HG02970 (cell line): Measurements from ENCODE around the gene MRPS17.
A peak's percentile ranks its signal among the peaks of the same experiment; 100 is the strongest.
"Not testable (repeated sequence)": the region's sequence is repeated elsewhere in the genome, so short reads cannot be mapped to it uniquely, and the experiment has no call there.

Experiments
- ATAC-seq: cut with Tn5 transposase; IDR thresholded peaks from one replicate; pipeline ENCODE4 v1.9.1; 2021; ENCODE audit warnings: mild to moderate bottlenecking, moderate library complexity, moderate number of reproducible peaks; ENCODE audit not compliant: unreplicated experiment, low FRiP score

MRPS17 gene

GRCh38 chr7:55951637-55952351, at the start of gene MRPS17:
TSS of gene MRPS17 (plus strand) at chr7:55951877. CDS start at chr7:55953196, 1,319 bp downstream.
- ATAC-seq: peak; percentile 99

DNA sequence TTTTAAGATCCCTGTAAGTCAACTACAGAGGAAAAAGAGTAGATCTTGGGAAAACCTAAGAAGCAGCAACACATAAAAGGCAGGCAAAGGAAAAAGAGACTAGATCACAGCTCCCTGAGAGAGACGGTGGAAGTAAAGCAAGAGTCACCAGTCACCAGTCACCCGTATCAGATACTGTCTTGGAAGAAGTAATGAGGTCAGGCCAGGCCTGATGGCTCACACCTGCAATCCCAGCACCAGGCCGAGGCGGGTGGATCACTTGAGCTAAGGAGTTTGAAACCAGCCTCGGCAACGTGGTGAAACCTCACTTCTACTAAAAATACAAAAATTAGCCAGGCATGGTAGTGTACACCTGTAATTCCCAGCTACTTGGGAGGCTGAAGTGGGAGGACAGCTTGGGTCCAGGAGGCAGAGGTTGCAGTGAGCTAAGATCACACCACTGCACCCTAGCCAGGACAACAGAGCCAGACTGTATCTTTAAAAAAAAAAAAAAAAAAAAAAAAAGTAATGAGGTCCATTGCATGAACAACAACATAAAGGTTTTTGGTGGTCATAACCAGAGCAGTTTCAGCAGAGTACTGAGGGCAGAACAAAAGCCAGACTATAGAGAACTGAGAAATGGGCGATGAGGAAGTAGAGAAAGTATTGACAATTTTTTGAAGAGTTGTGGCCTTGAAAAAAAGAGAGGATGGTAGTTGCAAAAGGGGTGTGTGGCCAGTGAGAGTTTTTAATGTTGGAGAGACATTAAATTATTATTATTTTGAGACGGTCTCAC, 47.5 kb upstream of the MRPS17 start:
- no peak for ATAC-seq

DNA sequence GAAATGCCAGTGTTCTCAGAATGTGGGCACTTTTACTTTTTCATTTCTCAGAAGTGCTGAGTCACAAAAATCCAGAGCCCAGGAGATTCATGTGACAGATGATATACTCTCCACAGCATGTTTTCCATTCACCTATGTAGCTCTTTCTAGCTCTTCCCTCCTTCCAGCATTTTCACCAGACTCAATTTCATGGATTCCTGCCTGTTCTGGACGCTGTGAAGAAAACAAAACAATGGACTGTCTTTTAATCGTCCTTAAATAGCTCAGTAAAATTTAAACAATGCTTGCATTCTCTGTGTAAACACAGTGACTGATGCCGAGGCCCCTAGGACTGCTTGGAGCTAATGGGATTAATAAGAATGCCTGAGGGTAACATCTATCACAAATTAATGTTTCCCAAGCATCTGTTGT, 38.9 kb upstream of the MRPS17 start:
- ATAC-seq: no peak

GRCh38 chr7:55917771-55918170, 33.9 kb upstream of the MRPS17 start:
- no peak for ATAC-seq

DNA sequence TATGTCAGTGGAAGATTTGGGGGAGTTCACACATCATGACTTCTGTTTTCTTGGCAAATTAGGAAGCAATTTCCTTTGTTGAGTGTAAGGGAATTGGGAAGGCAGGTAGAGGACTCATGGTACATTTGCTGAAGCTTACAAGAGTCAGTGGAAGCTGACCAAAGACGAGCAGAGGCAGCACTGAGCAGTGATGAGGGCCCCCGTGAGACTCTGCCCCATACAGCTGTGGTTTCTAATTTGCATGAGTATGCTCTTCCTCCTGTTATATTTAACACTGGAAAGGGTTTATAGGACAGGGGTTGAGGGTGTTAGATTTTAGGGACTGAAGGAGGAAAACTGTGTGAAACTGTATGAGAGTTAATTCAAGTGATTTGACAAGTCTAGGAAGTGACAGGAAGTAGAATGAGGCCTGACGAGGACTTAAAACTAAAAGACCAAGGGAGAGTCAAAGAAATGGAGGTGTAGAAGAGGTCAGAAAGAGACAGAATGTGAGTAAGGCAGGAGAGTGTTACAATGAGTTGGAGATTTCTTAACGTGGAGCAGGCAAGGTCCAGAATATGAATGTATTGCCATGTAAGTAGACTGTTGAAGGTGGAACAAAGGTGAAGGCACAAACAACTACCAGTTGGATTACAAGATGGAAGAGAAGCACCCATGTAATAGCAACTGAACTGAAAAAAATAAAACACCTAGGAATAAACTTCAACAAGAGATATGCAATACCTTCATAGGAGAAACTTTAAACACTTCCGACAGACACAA, 23.5 kb upstream of the MRPS17 start:
- no peak for ATAC-seq

GRCh38 chr7:55931421-55932151, 20.1 kb upstream of the MRPS17 start:
- ATAC-seq: no peak

DNA sequence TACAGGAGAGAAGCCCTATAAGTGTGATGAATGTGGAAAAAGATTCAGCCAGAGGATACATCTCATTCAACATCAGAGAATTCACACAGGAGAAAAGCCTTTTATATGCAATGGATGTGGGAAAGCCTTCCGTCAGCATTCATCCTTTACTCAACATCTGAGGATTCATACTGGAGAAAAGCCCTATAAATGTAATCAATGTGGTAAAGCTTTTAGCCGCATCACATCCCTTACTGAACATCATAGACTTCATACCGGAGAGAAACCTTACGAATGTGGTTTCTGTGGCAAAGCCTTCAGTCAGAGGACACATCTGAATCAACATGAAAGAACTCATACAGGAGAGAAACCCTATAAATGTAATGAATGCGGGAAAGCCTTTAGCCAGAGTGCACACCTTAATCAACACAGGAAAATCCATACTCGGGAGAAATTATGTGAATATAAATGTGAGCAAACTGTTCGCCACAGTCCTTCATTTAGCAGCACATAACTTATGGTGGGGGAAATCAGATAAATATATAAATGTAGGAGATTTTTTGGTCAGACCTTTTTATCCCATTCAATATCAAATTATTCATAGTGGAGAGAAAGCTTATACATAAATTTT, 12.1 kb upstream of the MRPS17 start:
- ATAC-seq: no peak

DNA sequence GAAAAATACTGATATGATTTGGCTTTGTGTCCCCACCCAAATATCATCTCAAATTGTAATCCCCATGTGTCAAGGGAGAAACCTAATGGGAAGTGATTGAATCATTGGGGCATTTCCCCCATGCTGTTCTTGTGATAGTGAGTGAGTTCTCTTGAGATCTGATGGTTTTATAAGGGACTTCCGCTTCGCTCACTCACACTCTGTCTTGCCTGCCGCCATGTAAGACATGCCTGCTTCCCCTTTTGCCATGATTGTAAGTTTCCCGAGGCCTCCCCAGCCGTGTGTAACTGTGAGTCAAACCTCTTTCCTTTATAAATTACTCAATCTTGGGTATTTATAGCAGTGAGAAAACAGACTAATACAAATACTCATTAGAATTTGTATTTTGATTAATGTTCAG, 5.1 kb upstream of the MRPS17 start:
- ATAC-seq: no peak

DNA sequence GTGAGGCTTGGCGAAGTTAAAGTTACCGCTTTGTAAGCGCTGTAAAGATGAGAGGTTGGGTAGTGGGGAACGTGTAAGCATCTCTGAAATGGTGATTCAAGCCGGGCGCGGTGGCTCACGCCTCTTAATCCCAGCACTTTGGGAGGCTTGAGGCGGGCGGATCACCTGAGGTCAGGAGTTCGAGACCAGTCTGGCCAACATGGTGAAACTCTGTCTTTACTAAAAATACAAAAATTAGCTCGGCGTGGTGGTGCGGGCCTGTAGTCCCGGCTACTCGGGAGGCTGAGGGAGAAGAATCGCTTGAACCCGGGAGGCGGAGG, 635 bp downstream of the MRPS17 start:
- ATAC-seq: not testable (repeated sequence)

DNA sequence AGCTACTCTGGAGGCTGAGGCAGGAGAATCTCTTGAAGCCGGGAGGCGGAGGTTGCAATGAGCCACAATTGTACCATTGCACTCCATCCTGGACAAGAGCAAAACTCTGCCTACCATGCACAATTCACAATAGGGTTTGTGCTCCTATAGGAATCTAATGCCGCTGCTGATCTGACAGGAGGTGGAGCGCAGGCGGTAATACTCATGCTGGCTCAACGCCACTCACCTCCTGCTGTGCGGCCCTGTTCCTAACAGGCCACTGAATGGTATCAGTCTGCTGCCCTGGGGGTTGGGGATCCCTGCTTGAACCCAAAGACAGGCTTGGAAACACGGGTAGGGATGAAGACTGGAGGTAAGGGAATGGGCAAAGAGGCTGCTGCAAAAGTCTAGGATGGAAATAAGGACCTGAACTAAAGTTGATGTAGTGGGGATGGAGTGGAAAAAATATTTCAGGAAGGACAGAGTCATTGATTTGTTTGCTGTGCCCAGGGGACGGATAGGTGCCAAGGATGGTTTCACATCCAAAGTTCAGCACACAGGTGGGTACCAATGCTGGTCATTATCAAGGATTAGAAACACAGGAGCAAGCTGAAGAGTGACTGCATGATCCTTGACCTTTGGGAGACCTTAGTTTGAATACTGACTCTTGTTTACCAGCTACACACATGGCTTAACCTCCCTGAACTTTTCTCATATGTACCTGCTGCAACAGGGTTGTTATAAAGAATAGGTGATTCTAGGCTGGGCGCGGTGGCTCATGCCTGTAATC, 2.2 kb downstream of the MRPS17 start:
- ATAC-seq: no peak

- ATAC-seq: no peak
These were observed 5.5 kb downstream of the MRPS17 start for GRCh38 chr7:55957190-55957589.

DNA sequence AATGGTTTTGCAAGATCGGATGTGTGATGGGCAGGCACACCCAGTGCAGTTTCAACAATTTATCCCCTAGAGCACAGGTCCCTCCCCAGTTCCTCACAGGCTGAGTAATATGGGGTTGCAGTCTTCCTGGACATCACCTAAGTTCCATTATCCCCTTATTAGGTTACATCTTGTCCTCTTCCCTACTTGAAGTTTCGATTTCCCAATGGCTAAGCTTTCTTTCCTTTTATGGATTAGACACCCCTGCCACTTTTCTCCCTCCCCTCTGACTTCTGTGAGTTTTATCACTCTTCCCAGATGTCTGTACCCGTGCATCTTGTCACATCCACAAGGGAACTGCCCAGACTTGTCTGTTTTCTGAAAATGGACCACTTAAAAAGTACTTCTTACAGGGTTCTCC, 10.3 kb downstream of the MRPS17 start:
- ATAC-seq: no peak

- ATAC-seq: no peak
These were observed 12.0 kb downstream of the MRPS17 start for GRCh38 chr7:55963584-55964168.

DNA sequence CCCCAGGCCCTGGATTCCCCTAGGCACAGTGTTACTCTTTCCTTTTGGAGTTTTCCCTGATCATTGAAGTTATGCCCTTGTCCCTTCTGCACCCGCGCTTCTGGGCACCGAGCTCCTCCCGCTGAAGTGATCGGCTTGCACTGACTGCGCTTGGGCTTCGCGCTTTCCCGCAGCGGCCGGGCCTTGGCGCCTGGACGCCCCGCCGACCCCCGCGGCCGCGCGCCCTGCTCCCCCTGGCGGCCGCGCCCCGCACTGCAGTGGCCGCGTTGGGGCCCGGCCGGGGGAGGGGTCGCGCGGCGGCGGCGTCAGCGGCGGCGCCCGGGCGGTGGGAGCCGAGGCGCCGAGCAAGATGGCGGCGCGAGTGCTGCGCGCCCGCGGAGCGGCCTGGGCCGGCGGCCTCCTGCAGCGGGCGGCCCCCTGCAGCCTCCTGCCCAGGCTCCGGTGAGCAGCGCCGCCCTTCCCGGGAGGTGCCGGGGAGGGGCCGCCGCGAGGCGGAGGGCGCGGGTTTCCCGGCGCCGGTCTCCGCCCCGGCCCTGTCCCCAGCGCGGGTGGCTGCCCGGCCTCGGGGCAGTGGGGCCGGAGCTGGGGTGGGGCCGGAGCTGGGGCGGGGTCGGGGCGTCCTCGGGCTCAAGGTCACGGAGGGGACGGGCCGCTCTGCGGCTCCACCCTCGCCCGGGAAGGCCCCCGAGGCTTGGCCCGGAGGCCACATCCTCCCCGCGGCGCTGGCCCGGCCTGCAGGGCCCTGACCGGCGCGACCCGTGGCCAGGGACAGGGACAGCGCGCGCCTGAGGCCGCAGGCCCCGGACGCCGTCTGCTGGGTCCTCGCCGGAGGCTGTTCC, 12.8 kb downstream of the MRPS17 start, which contains the start of gene NIPSNAP2:
Gene NIPSNAP2 (plus strand): TSS at position 325 of the 839 bp plus-strand sequence. CDS start 25 bp downstream, at position 350.
- peak; percentile 75 for ATAC-seq

DNA sequence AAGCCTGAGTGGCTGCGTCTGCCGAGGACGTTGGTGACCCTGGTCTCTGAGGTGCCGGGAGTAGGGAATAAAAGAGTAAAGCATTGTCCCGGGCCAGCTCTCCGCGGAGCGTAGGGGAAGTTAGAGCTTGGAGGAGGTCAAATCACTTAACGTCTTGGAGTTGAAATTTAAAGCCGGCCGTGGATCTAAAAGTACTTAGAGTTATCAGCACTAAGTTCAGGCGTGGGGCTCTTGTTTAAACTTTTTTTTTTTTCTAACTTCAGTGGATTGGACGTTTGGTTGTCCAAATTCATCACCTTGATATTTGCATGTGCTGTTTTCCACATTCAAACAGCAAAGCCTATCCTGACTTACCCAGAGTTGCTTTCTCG, 13.4 kb downstream of the MRPS17 start:
- no peak for ATAC-seq

DNA sequence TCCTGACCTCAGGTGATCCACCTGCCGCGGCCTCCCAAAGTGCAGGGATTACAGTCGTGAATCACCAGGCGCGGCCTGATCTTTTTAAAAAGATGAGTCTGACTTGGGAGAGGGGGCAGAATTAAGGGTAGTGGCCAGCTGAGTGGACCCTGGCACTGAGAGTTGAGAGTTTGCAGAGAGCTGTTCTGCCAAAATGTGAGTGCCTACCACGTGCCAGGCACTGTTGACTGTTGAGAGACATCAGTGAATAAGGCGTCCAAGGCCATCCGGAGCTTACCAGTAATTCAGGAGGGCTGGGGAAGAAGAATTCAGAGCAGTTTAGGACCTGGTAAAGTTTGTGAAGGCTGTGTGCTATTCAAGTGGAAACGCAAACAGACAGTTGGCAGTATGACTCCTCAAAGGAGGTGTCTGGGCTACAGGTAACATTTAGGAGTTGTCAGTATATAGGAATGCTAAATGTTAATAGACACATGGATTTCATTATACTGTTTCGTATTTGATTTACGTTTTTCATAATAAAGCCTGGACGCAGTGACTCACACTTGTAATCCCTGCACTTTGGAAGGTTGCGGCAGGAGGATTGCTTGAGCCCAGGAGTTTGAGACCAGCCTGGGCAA, 14.2 kb downstream of the MRPS17 start:
- ATAC-seq: no peak

DNA sequence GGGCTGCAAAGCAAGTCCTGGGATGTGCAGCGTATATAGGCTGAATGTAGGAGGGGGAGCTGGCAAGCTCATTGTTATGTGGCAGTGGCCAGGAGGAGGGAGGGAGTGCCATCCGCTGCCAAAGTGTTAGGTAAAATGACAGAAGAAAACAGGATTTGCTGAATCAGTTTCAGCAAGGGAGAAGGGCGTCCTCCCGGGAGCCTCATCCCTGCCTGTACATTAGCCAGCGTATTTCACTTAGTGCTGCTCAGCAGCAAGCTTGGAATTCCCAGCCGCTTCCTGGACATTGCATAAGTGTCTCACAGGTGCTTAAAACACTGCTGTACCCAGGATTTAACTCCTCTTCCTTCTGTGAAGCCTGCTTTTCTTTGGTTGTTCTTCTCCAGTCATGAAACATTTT, 15.2 kb downstream of the MRPS17 start:
- no peak for ATAC-seq

DNA sequence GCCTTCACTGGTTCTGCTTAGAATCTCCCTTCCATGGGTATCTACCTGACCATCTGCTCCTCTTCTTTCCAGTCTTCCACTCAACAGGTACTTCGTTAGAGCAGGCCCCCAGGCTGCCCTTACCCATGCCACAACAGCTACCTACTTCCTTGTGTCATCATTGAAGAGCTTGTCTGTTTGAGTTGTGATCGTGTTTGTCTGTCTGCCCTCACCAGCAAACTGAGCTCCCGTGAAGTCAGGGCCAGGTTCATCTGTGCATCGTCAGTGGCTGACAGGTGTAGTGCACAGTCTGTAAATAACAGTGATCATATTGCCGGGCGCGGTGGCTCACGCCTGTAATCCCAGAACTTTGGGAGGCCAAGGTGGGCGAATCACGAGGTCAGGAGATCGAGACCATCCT, 17.7 kb downstream of the MRPS17 start:
- ATAC-seq: no peak
